ENCODE data around the gene AMPD3.

Gene AMPD3

GRCh38 chr11:10490398-10491241 is 35.6 kb downstream of the AMPD3 start:
- no peak for DNase-seq

DNA sequence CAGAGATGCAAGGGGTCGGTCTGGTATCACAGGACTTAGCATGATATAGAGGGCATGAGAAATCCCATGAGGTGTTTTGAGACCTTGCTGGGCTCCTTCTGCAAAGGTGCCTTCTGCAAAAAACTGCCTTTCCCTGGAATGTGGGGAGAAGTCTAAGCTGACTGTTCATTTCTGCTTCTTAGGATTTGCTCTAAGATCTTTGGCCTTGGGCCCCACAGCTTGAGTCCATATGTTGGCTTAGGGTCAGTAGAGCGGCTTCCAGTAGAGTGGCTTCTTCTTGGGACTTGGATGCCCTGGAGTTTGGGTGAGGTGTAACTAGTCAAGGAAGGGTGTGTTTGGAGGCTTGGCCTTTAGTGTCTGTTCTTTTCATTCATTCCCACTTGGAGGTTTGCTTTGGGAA is 37.0 kb downstream of the AMPD3 start:
- DNase-seq, result no peak

GRCh38 chr11:10493041-10493663 is 38.1 kb downstream of the AMPD3 start:
- no peak for DNase-seq

DNA sequence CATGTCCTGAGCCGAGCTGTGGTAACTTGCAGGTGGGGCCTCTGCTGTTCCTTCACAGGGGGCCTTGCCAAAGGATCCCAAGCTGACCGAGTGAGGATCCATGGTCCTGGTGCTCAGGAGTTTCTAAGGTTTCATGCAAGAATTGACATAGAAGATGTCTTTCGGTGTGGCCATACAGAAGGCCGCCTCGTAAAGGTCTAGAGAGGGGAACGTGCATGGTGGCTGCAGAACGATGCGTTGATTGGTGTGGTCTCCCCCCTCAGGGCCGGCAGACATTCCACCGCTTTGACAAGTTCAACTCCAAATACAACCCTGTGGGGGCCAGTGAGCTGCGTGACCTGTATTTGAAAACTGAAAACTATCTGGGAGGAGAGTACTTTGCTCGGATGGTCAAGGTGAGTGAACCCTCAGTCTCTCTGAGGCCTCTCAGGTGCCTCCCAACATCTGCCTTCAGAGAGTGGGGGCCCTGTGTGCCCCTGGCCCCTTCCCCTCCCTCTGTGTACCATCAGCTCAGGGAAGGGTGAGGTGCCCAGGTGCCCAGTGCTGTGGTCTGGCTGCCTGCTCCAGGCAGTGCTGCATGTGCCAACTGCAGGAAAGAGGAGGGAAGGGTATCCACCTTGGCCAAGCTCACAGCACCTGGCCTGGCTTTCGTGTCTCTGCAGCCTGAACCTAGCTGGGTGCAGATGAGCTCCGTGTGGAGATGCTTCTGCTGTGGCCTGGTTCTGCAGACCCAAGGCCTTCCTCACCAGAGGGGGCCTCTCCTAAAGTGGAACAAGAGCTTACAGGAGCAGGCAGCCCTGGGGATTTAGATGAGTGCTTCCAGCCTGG is 39.8 kb downstream of the AMPD3 start:
- no peak for DNase-seq

GRCh38 chr11:10495464-10495786 is 40.4 kb downstream of the AMPD3 start:
- DNase-seq, result no peak

- DNase-seq, result no peak
Observed at GRCh38 chr11:10496296-10496936, 41.4 kb downstream of the AMPD3 start.

- no peak for DNase-seq
Observed at GRCh38 chr11:10497371-10498021, 42.4 kb downstream of the AMPD3 start.

GRCh38 chr11:10498022-10498400 is 42.9 kb downstream of the AMPD3 start:
- no peak for DNase-seq

GRCh38 chr11:10498426-10499250 is 43.6 kb downstream of the AMPD3 start:
- no peak for DNase-seq

DNA sequence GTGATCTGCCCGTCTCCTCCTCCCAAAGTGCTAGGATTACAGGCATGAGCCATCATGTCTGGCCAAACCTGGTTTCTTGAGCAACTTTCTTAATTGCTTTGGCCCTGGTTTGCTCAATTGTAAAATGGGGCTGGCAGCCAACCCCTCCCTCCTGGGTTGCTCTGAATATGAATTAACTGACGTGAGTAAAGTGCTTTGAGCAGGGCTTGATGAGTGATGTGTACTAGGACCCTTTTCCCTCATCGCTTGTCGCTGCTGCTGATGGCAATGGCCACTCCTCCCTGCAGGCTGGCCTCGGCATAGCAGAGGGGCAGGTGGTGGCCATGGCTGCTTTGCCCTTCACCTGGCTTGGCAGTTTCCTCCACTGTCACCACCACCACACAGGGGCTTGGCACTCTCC is 44.4 kb downstream of the AMPD3 start:
- DNase-seq, result no peak

- no peak for DNase-seq
Observed at GRCh38 chr11:10499874-10500601, 45.0 kb downstream of the AMPD3 start.

- DNase-seq, result no peak
Observed at GRCh38 chr11:10500757-10501684, 46.0 kb downstream of the AMPD3 start.

DNA sequence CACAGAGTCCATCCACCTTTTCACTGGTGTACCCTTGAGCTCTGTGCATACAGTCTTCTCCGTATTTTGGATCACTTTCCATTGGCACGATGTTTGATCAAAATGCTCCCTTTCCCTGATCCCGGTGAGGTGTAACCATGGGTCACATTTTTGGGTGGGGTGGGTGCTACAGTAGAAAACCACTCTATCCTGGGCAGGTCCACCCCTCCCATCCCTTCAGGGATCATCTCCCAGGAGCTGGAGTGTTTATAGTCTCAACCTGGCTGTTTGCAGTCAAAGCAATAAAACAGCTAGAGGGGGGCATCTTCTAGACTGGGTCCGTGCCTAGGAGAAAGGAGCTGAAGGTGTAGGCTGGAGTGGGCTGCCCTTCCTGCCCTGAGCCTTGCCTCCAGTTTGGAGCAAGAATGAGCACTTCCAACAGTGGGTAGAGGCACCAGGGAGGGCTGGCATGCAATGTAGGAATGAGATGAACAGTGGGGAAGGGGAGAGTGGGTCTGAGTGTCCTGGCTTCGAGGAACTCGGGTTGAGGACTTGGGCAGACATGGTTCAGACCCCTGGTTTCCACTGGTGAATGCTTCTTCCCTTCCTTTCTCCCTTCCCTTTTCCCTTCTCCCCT is 47.1 kb downstream of the AMPD3 start:
- no peak for DNase-seq

- DNase-seq, result no peak
Observed at GRCh38 chr11:10502770-10503169, 47.7 kb downstream of the AMPD3 start.

GRCh38 chr11:10503221-10503620 is 48.2 kb downstream of the AMPD3 start:
- no peak for DNase-seq

DNA sequence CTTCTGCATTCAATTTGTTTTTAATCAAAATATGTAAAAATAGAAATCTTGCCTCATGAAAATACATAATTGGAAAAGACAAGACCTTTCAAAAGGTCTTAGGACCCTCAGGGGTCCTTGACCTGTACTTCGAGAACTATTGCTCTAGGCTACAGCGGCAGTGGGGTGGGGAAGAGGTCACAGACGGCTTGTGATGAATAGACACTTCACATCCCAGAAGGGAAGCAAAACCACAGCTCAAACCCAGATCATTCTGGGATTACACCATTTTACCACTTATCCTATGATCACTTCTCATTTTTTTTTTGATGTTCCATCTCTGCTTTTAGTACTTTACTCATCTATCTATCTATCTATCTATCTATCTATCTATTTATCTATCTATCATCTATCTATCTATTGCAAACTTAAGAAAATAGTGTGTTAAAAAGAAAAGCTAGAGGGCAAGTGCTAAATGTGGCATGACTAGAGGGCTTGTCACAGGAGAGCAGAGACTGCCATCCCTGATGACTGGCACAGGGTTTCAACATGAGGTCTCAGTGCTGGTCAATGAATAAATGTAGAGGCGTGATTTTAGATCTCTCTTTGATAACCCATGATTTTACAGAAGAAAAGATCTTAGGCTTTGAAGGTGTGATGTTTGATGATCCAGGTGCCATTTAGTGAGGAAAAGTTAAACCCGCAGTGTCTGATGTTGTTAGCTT is 48.9 kb downstream of the AMPD3 start:
- no peak for DNase-seq

DNA sequence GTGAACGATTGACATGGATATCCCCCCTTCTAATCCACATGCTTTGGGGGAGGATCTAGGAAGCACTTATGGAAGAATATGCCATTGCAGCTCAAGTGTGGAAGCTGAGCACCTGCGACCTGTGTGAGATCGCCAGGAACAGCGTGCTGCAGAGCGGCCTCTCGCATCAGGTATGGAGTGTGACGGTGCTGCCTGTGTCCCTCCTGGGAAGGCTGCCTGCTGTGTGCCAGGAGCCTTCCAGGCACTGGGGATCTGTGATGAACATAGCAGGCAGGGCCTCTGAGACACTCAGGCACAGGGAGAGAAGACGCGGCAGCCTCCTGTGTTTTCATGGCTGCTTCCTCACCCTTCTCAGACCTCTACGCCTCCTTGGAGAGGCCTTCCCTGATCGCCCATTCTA is 49.4 kb downstream of the AMPD3 start:
- DNase-seq, result no peak

GRCh38 chr11:10505278-10506007 is 50.4 kb downstream of the AMPD3 start:
- DNase-seq, result no peak

Measured in NCI-H1105 treated with DMSO at 0.1 percent for 48 hours (cell line).